ENCODE data around the gene IMP3. TPM values are rescaled to one million over a fixed set of nuclear protein-coding genes. Genes with fewer than 3 reads are reported as not detected.
A peak's percentile ranks its signal among the peaks of the same experiment; 100 is the strongest.

IMP3 gene
- total RNA-seq, 2 donors from 2014 or later: 125 to 277 TPM

DNA sequence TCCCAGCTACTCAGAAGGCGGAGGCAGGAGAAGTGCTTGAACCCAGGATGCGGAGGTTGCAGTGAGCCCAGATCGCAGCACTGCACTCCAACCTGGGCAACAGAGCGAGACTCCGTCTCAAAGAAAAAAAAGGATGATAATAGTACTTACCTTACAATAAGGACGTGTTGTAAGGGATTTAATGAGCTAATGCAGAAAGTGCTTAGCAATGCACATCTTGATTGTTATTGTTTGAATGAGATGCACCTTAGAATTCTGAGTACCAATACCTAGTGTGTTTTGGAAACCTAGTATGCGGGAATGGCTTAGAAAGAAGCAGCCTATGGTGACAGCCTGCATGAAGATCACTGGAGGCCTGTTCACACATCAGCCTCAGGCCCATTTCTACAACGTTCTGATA, 34.0 kb downstream of the IMP3 start:
- no peak overlapping the region for H3K4me3 ChIP-seq

DNA sequence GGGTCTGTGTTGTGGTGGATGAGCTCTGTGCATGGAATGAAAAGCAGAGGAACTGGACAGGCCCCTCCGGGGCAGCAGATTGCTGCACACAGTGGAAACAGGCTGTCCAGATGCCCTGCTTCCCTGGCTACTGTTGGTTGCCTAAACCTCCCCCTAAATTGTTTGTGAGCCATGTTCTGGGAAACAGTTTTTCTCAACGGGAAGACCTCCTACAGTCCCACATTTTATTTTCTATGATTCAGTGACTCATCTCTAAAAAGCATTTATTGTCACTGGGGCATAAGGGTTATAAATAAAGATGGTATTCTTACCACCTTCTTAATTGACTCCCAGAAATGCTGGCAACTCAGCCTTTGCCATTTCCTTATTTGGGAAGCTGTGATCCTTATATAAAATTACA, 40.6 kb downstream of the IMP3 start:
- Histone ChIP-seq H3K4me3 (no peak overlapping the region), H3K27me3 (replicated peaks; ENCODE audit: insufficient read depth) (no peaks in the 10 kb centered on the region), H3K4me1 (replicated peaks) (no peaks in the 10 kb centered on the region), H3K36me3 (no peaks in the 10 kb centered on the region), H3K9me3 (no peaks in the 10 kb centered on the region), H3K27ac (no peak overlapping the region)
- intact Hi-C loops (cut with DNase I): no loop called here
- TF ChIP-seq POLR2A (IDR thresholded peaks at IDR 0.05): no peak
- no peak for TF ChIP-seq POLR2AphosphoS5 (IDR thresholded peaks at IDR 0.05)
- TF ChIP-seq, protein P1, sequence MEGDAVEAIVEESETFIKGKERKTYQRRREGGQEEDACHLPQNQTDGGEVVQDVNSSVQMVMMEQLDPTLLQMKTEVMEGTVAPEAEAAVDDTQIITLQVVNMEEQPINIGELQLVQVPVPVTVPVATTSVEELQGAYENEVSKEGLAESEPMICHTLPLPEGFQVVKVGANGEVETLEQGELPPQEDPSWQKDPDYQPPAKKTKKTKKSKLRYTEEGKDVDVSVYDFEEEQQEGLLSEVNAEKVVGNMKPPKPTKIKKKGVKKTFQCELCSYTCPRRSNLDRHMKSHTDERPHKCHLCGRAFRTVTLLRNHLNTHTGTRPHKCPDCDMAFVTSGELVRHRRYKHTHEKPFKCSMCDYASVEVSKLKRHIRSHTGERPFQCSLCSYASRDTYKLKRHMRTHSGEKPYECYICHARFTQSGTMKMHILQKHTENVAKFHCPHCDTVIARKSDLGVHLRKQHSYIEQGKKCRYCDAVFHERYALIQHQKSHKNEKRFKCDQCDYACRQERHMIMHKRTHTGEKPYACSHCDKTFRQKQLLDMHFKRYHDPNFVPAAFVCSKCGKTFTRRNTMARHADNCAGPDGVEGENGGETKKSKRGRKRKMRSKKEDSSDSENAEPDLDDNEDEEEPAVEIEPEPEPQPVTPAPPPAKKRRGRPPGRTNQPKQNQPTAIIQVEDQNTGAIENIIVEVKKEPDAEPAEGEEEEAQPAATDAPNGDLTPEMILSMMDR (IDR thresholded peaks at IDR 0.05): no peak
- DNase-seq (ENCODE audit: low spot score): no peak
- 40% methylated on average over 2 of the region's 2 CpGs for WGBS

More for the DNA sequence above, 34.0 kb downstream of the IMP3 start:
- Histone ChIP-seq H3K27ac (no peak overlapping the region), H3K4me1 (replicated peaks) (no peaks in the 10 kb centered on the region), H3K27me3 (replicated peaks; ENCODE audit: insufficient read depth) (no peaks in the 10 kb centered on the region), H3K36me3 (peaks cover 8 to 19% of the 10 kb centered on the region in 2 donors), H3K9me3 (no peaks in the 10 kb centered on the region)
- no peak for DNase-seq (ENCODE audit: low spot score)
- TF ChIP-seq, protein P1 (IDR thresholded peaks at IDR 0.05): no peak
- TF ChIP-seq POLR2A (IDR thresholded peaks at IDR 0.05) (no peak), POLR2AphosphoS5 (IDR thresholded peaks at IDR 0.05) (no peak)
- WGBS: 92% methylated on average over 8 of the region's 8 CpGs
- intact Hi-C loops (cut with DNase I): no loop called here

DNA sequence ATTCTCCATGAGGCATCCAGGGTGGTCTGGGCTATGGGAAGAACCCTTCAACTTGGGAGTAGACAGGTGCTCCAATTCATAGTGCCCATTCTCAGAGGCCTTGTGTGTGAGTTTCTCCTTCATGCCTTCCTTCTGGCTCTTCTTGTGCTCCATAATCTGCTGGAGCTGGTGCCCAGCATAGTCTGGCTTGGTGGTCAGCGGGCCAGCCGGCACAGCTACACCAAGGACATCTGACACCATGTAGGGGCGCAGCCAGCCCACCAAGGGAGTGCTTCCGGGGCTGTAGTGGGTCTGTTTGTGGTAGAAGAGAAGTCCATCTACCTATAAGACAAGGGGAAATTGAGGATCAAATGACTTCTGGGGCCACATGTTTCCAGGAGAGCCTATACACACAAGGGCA, 41.7 kb downstream of the IMP3 start:
- intact Hi-C loops (cut with DNase I): no loop called here
- no peak for DNase-seq (ENCODE audit: low spot score)
- TF ChIP-seq POLR2A (IDR thresholded peaks at IDR 0.05): no peak
- TF ChIP-seq, protein P1 (IDR thresholded peaks at IDR 0.05): no peak
- no peak for TF ChIP-seq POLR2AphosphoS5 (IDR thresholded peaks at IDR 0.05)
- Histone ChIP-seq H3K27me3 (replicated peaks; ENCODE audit: insufficient read depth) (no peaks in the 10 kb centered on the region), H3K4me1 (replicated peaks) (no peaks in the 10 kb centered on the region), H3K9me3 (no peaks in the 10 kb centered on the region), H3K4me3 (no peak overlapping the region), H3K36me3 (no peaks in the 10 kb centered on the region), H3K27ac (no peak overlapping the region)
- WGBS: 98% methylated on average over 4 of the region's 4 CpGs

GRCh38 chr15:75597667-75598341, 42.2 kb downstream of the IMP3 start:
- no peaks in the 10 kb centered on the region for H3K36me3 ChIP-seq
- intact Hi-C loops (cut with DNase I): no loop called here

More at GRCh38 chr15:75597667-75598341, 42.2 kb downstream of the IMP3 start:
- H3K9me3 ChIP-seq: no peaks in the 10 kb centered on the region
- no peak overlapping the region for H3K27ac ChIP-seq
- no peak for DNase-seq (ENCODE audit: low spot score)
- H3K27me3 ChIP-seq (replicated peaks; ENCODE audit: insufficient read depth): no peaks in the 10 kb centered on the region
- TF ChIP-seq, protein P1 (IDR thresholded peaks at IDR 0.05): peak in 1 of 4 experiments; percentile 37
- TF ChIP-seq POLR2A (IDR thresholded peaks at IDR 0.05) (no peak), POLR2AphosphoS5 (IDR thresholded peaks at IDR 0.05) (peak; percentile 34)
- H3K4me1 ChIP-seq (replicated peaks): no peaks in the 10 kb centered on the region
- 67% methylated on average over 3 of the region's 3 CpGs for WGBS
- H3K4me3 ChIP-seq: no peak overlapping the region

Measured in prostate gland (tissue), 2 donors.